22Rv1 (cell line): Measurements from ENCODE around the gene EXD3.
"Not testable (repeated sequence)": the region's sequence is repeated elsewhere in the genome, so short reads cannot be mapped to it uniquely, and the experiment has no call there.

Source experiments
- ZFX ChIP-seq: fragments of 450-650 bp; IDR thresholded peaks from 2 replicates; pipeline ENCODE4 v1.6.1; 2017; ENCODE audit warnings: antibody characterized with exemption, borderline replicate concordance
- TF ChIP-seq, protein P1 (sequence below): fragments of 450-650 bp; IDR thresholded peaks from 2 replicates; pipeline ENCODE4 v1.5.1; 2017; ENCODE audit warnings: mild to moderate bottlenecking

- TF ChIP-seq, protein P1, sequence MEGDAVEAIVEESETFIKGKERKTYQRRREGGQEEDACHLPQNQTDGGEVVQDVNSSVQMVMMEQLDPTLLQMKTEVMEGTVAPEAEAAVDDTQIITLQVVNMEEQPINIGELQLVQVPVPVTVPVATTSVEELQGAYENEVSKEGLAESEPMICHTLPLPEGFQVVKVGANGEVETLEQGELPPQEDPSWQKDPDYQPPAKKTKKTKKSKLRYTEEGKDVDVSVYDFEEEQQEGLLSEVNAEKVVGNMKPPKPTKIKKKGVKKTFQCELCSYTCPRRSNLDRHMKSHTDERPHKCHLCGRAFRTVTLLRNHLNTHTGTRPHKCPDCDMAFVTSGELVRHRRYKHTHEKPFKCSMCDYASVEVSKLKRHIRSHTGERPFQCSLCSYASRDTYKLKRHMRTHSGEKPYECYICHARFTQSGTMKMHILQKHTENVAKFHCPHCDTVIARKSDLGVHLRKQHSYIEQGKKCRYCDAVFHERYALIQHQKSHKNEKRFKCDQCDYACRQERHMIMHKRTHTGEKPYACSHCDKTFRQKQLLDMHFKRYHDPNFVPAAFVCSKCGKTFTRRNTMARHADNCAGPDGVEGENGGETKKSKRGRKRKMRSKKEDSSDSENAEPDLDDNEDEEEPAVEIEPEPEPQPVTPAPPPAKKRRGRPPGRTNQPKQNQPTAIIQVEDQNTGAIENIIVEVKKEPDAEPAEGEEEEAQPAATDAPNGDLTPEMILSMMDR, result not testable (repeated sequence)
- TF ChIP-seq ZFX, result not testable (repeated sequence)
These were observed 44.1 kb downstream of the EXD3 start for GRCh38 chr9:137378688-137379410.
